IgD-negative memory B cell (primary cell): Measurements from ENCODE around the gene PLA2G4E. TPM values are rescaled to one million over a fixed set of nuclear protein-coding genes. Genes with fewer than 3 reads are reported as not detected.

Source experiments
- H3K27ac Mint-ChIP-seq, 3 donors: one replicate each; pipeline ENCODE4 v1.8.0; 2020 to 2022; ENCODE audit warnings: mild to moderate bottlenecking in 3 of 3, mixed read lengths in 3 of 3, moderate library complexity in 1 of 3
- H3K27me3 Mint-ChIP-seq: one replicate; pipeline ENCODE4 v1.8.0; 2021; ENCODE audit warnings: mixed read lengths
- H3K36me3 Mint-ChIP-seq: one replicate; pipeline ENCODE4 v1.8.0; 2020; ENCODE audit warnings: mild to moderate bottlenecking, mixed read lengths
- H3K4me1 Mint-ChIP-seq, 3 donors: one replicate each; pipeline ENCODE4 v1.8.0; 2020 to 2022; ENCODE audit warnings: mixed read lengths in 3 of 3, mild to moderate bottlenecking in 1 of 3
- H3K4me3 Mint-ChIP-seq, 4 donors: one replicate each; pipeline ENCODE4 v1.8.0; 2020 to 2022; ENCODE audit warnings: mild to moderate bottlenecking in 4 of 4, mixed read lengths in 4 of 4, moderate library complexity in 3 of 4
- H3K9me3 Mint-ChIP-seq, 3 donors: one replicate each; pipeline ENCODE4 v1.8.0; 2020 to 2021; ENCODE audit warnings: mixed read lengths in 3 of 3, mild to moderate bottlenecking in 1 of 3
- polyA plus RNA-seq: library from polyadenylated mRNA; unstranded; fragments of 300-500 nt; fragmentation: Illumina TruSeq; gene quantifications from one replicate; pipeline ENCODE4 v1.2.3, GENCODE V29; 2021

The PLA2G4E gene
- polyA plus RNA-seq, 1 donor from 2014 or later, result not detected

GRCh38 chr15:41932511-41933289, 88.1 kb downstream of the PLA2G4E start:
- Mint-ChIP-seq H3K36me3 (peaks cover 3% of the 10 kb centered on the region), H3K4me1 (peaks cover 30 to 44% (median 40%) of the 10 kb centered on the region in 3 donors), H3K27ac (no peak overlapping the region), H3K4me3 (peak overlapping the region in 1 of 4 donors; percentile 10), H3K27me3 (peaks cover 1% of the 10 kb centered on the region), H3K9me3 (no peaks in the 10 kb centered on the region)

GRCh38 chr15:41932101-41932500, 88.7 kb downstream of the PLA2G4E start:
- Mint-ChIP-seq H3K27me3 (peaks cover 1% of the 10 kb centered on the region), H3K36me3 (peaks cover 3% of the 10 kb centered on the region), H3K9me3 (no peaks in the 10 kb centered on the region), H3K4me1 (peaks cover 31 to 45% (median 43%) of the 10 kb centered on the region in 3 donors), H3K4me3 (no peak overlapping the region), H3K27ac (no peak overlapping the region)

Other genes starting within 250 kb of the PLA2G4E start
- 2.7 TPM for gene MAPKBP1, start 246.6 kb downstream of the PLA2G4E start, polyA plus RNA-seq
- gene JMJD7, start 192.9 kb downstream of the PLA2G4E start, polyA plus RNA-seq, result 15.6 TPM
- 1.3 TPM for gene PLA2G4B, start 182.2 kb downstream of the PLA2G4E start, polyA plus RNA-seq
- gene SPTBN5, start 127.0 kb downstream of the PLA2G4E start, polyA plus RNA-seq, result not detected
- gene EHD4, start 48.5 kb downstream of the PLA2G4E start, polyA plus RNA-seq, result 3.8 TPM
- gene PLA2G4D, start 73.5 kb upstream of the PLA2G4E start, polyA plus RNA-seq, result not detected
- not detected for gene PLA2G4F, start 135.6 kb upstream of the PLA2G4E start, polyA plus RNA-seq
- gene VPS39, start 187.3 kb upstream of the PLA2G4E start, polyA plus RNA-seq, result 27.5 TPM